Gastrocnemius medialis (tissue), 4 donors: ENCODE measurements around the gene ERP29.

Source experiments
- POLR2A ChIP-seq, 2 donors: fragments of 450-650 bp; IDR thresholded peaks; one replicate each; pipeline ENCODE4 v1.6.1; 2017; ENCODE audit warnings: antibody characterized with exemption in 2 of 2, mild to moderate bottlenecking in 2 of 2, moderate library complexity in 2 of 2
- TF ChIP-seq, protein P1 (sequence below), 5 experiments: fragments of 450-650 bp in 3 of 5; fragments of 200-600 bp in 2 of 5; sonication (generic) in 2 of 5; IDR thresholded peaks in 4 of 5; conservative IDR thresholded peaks in 1 of 5; 1 replicate in 4 of 5; 2 replicates in 1 of 5; pipeline ENCODE4 v1.5.1; 2016 to 2019; ENCODE audit warnings: antibody characterized with exemption in 5 of 5, mild to moderate bottlenecking in 3 of 5, moderate library complexity in 3 of 5

GRCh38 chr12:111998015-111998414, 15.2 kb upstream of the ERP29 start:
- TF ChIP-seq, protein P1, sequence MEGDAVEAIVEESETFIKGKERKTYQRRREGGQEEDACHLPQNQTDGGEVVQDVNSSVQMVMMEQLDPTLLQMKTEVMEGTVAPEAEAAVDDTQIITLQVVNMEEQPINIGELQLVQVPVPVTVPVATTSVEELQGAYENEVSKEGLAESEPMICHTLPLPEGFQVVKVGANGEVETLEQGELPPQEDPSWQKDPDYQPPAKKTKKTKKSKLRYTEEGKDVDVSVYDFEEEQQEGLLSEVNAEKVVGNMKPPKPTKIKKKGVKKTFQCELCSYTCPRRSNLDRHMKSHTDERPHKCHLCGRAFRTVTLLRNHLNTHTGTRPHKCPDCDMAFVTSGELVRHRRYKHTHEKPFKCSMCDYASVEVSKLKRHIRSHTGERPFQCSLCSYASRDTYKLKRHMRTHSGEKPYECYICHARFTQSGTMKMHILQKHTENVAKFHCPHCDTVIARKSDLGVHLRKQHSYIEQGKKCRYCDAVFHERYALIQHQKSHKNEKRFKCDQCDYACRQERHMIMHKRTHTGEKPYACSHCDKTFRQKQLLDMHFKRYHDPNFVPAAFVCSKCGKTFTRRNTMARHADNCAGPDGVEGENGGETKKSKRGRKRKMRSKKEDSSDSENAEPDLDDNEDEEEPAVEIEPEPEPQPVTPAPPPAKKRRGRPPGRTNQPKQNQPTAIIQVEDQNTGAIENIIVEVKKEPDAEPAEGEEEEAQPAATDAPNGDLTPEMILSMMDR (IDR thresholded peaks at IDR 0.05 in 4 of 5, conservative IDR thresholded peaks at IDR 0.05 in 1 of 5): no peak
- TF ChIP-seq POLR2A (IDR thresholded peaks at IDR 0.05): no peak
